OCI-LY3 (cell line): ENCODE measurements around the gene IQCH.

Experiments used
- H2AFZ ChIP-seq: fragments of 200-600, 300-600 bp; shearing (Covaris generic); 2 replicates; pipeline ENCODE4 v1.6.0; 2014; ENCODE audit warnings: antibody characterized with exemption, low read depth, low read length
- H3K27ac ChIP-seq: fragments of 200-600, 300-600 bp; sonication (generic); 2 replicates; pipeline ENCODE4 v1.5.1; 2014; ENCODE audit warnings: mild to moderate bottlenecking, low read length, moderate library complexity, mixed read lengths
- H3K27me3 ChIP-seq: fragments of 200-600, 300-600 bp; sonication (generic); 2 replicates; pipeline ENCODE4 v1.6.1; 2014; ENCODE audit warnings: low read depth, low read length, mixed read lengths
- H3K36me3 ChIP-seq: fragments of 200-600, 300-600 bp; sonication (generic); replicated peaks from 2 replicates; pipeline ENCODE3; 2014; ENCODE audit warnings: low read depth, low read length, mixed read lengths
- H3K4me1 ChIP-seq: fragments of 300-600, 200-600 bp; sonication (generic); 2 replicates; pipeline ENCODE4 v1.6.1; 2014; ENCODE audit warnings: low read length, mixed read lengths
- H3K4me2 ChIP-seq: fragments of 200-600, 300-600 bp; sonication (generic); 2 replicates; pipeline ENCODE4 v1.6.1; 2014; ENCODE audit warnings: low read length, mixed read lengths
- H3K4me3 ChIP-seq: fragments of 300-600, 200-600 bp; sonication (generic); 2 replicates; pipeline ENCODE4 v1.5.1; 2014; ENCODE audit warnings: antibody characterized with exemption, mild to moderate bottlenecking, low read length, moderate library complexity
- H3K79me2 ChIP-seq: fragments of 300-600, 200-600 bp; shearing (Covaris generic); 2 replicates; pipeline ENCODE4 v1.6.1; 2014; ENCODE audit warnings: mild to moderate bottlenecking, low read length, mixed read lengths
- H3K9ac ChIP-seq: fragments of 300-600, 200-600 bp; shearing (Covaris generic); 2 replicates; pipeline ENCODE4 v1.6.0; 2014; ENCODE audit warnings: mild to moderate bottlenecking, low read length, moderate library complexity
- H3K9me3 ChIP-seq: fragments of 200-600, 300-600 bp; shearing (Covaris generic); 2 replicates; pipeline ENCODE4 v1.6.1; 2014; ENCODE audit warnings: low read length, mixed read lengths; ENCODE audit not compliant: insufficient read depth
- H4K20me1 ChIP-seq: fragments of 200-600, 300-600 bp; sonication (generic); 2 replicates; pipeline ENCODE4 v1.6.1; 2016; ENCODE audit warnings: low read length, mixed read lengths; ENCODE audit not compliant: insufficient read depth
- CTCF ChIP-seq: fragments of 200-600, 300-600 bp; sonication (generic); IDR thresholded peaks from 2 replicates; pipeline ENCODE4 v1.5.1; 2014; ENCODE audit warnings: antibody characterized with exemption, low read length, low read depth
- EZH2phosphoT487 ChIP-seq: fragments of 200-600 bp; shearing (Covaris generic); IDR thresholded peaks from 2 replicates; pipeline ENCODE4 v1.6.1; 2018; ENCODE audit warnings: antibody characterized with exemption, mixed run types, low read depth

Gene IQCH

GRCh38 chr15:67458331-67459029, 203.9 kb downstream of the IQCH start:
- TF ChIP-seq CTCF (no peak), EZH2phosphoT487 (no peak)
- Histone ChIP-seq H2AFZ (no peak overlapping the region), H3K79me2 (no peaks in the 10 kb centered on the region), H3K4me2 (no peak overlapping the region), H3K27me3 (no peaks in the 10 kb centered on the region), H3K9me3 (no peaks in the 10 kb centered on the region), H3K9ac (no peak overlapping the region), H3K27ac (no peak overlapping the region), H4K20me1 (no peaks in the 10 kb centered on the region), H3K4me3 (no peak overlapping the region), H3K4me1 (no peaks in the 10 kb centered on the region), H3K36me3 (no peaks in the 10 kb centered on the region)

- H3K27ac ChIP-seq: no peak overlapping the region
- TF ChIP-seq CTCF (no peak), EZH2phosphoT487 (no peak)
- H3K9ac ChIP-seq: no peak overlapping the region
- H3K4me3 ChIP-seq: no peak overlapping the region
- H3K9me3 ChIP-seq: no peaks in the 10 kb centered on the region
- H3K27me3 ChIP-seq: no peaks in the 10 kb centered on the region
- H3K36me3 ChIP-seq: no peaks in the 10 kb centered on the region
- H2AFZ ChIP-seq: no peak overlapping the region
- H3K4me1 ChIP-seq: no peaks in the 10 kb centered on the region
- H3K79me2 ChIP-seq: no peaks in the 10 kb centered on the region
- H3K4me2 ChIP-seq: no peak overlapping the region
- H4K20me1 ChIP-seq: no peaks in the 10 kb centered on the region
Measured at GRCh38 chr15:67460521-67460920, 205.9 kb downstream of the IQCH start.

DNA sequence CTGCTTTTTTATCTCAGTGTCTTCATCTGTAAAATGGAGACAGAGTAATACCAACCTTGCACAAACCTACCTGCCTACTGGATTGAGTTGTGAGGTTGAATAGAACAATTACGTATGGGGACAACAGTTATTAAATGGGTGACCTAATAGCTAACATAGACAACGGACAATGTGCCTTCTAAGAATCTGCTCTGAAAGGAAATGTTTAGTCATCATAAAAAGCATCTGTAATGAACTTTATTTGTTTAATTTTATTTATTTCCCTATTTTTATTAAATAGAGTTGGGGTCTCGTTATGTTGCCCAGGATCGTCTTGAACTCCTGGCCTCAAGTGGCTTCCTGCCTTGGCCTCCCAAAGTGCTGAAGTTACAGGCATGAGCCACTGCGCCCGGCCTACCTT, 207.1 kb downstream of the IQCH start:
- Histone ChIP-seq H3K27me3 (no peaks in the 10 kb centered on the region), H2AFZ (no peak overlapping the region), H3K9ac (no peak overlapping the region), H3K9me3 (no peaks in the 10 kb centered on the region), H3K4me2 (no peak overlapping the region), H3K79me2 (no peaks in the 10 kb centered on the region), H3K36me3 (no peaks in the 10 kb centered on the region), H4K20me1 (no peaks in the 10 kb centered on the region), H3K27ac (no peak overlapping the region), H3K4me3 (no peak overlapping the region), H3K4me1 (no peaks in the 10 kb centered on the region)
- TF ChIP-seq CTCF (no peak), EZH2phosphoT487 (no peak)

- Histone ChIP-seq H3K36me3 (no peaks in the 10 kb centered on the region), H3K9me3 (no peaks in the 10 kb centered on the region), H2AFZ (no peak overlapping the region), H3K27me3 (no peaks in the 10 kb centered on the region), H3K4me3 (no peak overlapping the region), H3K9ac (no peak overlapping the region), H3K4me1 (no peaks in the 10 kb centered on the region), H3K27ac (no peak overlapping the region), H4K20me1 (no peaks in the 10 kb centered on the region), H3K4me2 (no peak overlapping the region), H3K79me2 (no peaks in the 10 kb centered on the region)
- TF ChIP-seq EZH2phosphoT487 (no peak), CTCF (no peak)
Measured at GRCh38 chr15:67462875-67463274, 208.3 kb downstream of the IQCH start.
